HepG2 (cell line): ENCODE measurements around the gene SMC6. TPM values are rescaled to one million over a fixed set of nuclear protein-coding genes. Genes with fewer than 3 reads are reported as not detected.
A peak's percentile ranks its signal among the peaks of the same experiment; 100 is the strongest.

Source experiments
- MTA3 ChIP-seq: sonication (generic); formaldehyde crosslinking; IDR thresholded peaks from 2 replicates; pipeline ENCODE4 v1.4.0; 2020; ENCODE audit warnings: missing genetic modification reagents
- MXD3 ChIP-seq: IDR thresholded peaks from 2 replicates; pipeline ENCODE4 v1.6.1; 2016; ENCODE audit warnings: mild to moderate bottlenecking, missing biosample characterization, missing genetic modification reagents
- NCOA5 ChIP-seq: sonication (generic); formaldehyde crosslinking; IDR thresholded peaks from 2 replicates; pipeline ENCODE4 v1.4.0; 2020; ENCODE audit warnings: missing genetic modification reagents
- NFE2L1 ChIP-seq: sonication (generic); formaldehyde crosslinking; IDR thresholded peaks from 2 replicates; pipeline ENCODE4 v1.4.0; 2020; ENCODE audit warnings: missing genetic modification reagents, mild to moderate bottlenecking, borderline replicate concordance
- NFKBIZ ChIP-seq: IDR thresholded peaks from 2 replicates; pipeline ENCODE4 v1.6.1; 2018; ENCODE audit warnings: missing genetic modification reagents, missing compliant biosample characterization
- PHF20 ChIP-seq: sonication (generic); formaldehyde crosslinking; IDR thresholded peaks from 2 replicates; pipeline ENCODE4 v1.5.0; 2020; ENCODE audit warnings: mild to moderate bottlenecking, missing genetic modification reagents
- PHF8 ChIP-seq: sonication (generic); formaldehyde crosslinking; IDR thresholded peaks from 2 replicates; pipeline ENCODE4 v1.5.0; 2020; ENCODE audit warnings: missing genetic modification reagents
- RAD21 ChIP-seq: fragments of 450-650 bp; formaldehyde crosslinking; IDR thresholded peaks from 2 replicates; pipeline ENCODE4 v1.5.0; 2020; ENCODE audit warnings: mild to moderate bottlenecking
- REXO4 ChIP-seq: sonication (generic); formaldehyde crosslinking; IDR thresholded peaks from 2 replicates; pipeline ENCODE4 v1.8.0; 2022; ENCODE audit warnings: missing genetic modification reagents, mild to moderate bottlenecking, borderline replicate concordance
- RFXAP ChIP-seq: sonication (generic); formaldehyde crosslinking; IDR thresholded peaks from 2 replicates; pipeline ENCODE4 v1.4.0; 2020; ENCODE audit warnings: missing genetic modification reagents, borderline replicate concordance
- SMARCE1 ChIP-seq: fragments of 450-650 bp; IDR thresholded peaks from 2 replicates; pipeline ENCODE4 v1.6.1; 2017; ENCODE audit warnings: borderline replicate concordance
- TBX2 ChIP-seq: sonication (generic); formaldehyde crosslinking; IDR thresholded peaks from 2 replicates; pipeline ENCODE4 v1.5.0; 2020; ENCODE audit warnings: missing genetic modification reagents, mild to moderate bottlenecking, borderline replicate concordance
- TRIM24 ChIP-seq: sonication (generic); formaldehyde crosslinking; IDR thresholded peaks from 2 replicates; pipeline ENCODE4 v1.8.0; 2022; ENCODE audit warnings: mild to moderate bottlenecking, missing genetic modification reagents
- XRCC5 ChIP-seq: fragments of 200-400 bp; formaldehyde crosslinking; optimal IDR thresholded peaks from 2 replicates; pipeline ENCODE3; 2017; ENCODE audit warnings: mild to moderate bottlenecking, low read length
- ZMYM2 ChIP-seq: sonication (generic); formaldehyde crosslinking; IDR thresholded peaks from 2 replicates; pipeline ENCODE4 v1.8.0; 2022; ENCODE audit warnings: mild to moderate bottlenecking, missing genetic modification reagents
- ZNF17 ChIP-seq: sonication (generic); formaldehyde crosslinking; IDR thresholded peaks from 2 replicates; pipeline ENCODE4 v1.5.0; 2020; ENCODE audit warnings: mild to moderate bottlenecking, missing genetic modification reagents
- ZNF33A ChIP-seq: sonication (generic); formaldehyde crosslinking; IDR thresholded peaks from 2 replicates; pipeline ENCODE4 v1.5.1; 2020; ENCODE audit warnings: missing genetic modification reagents, mild to moderate bottlenecking, moderate library complexity, borderline replicate concordance
- ZNF564 ChIP-seq: sonication (generic); formaldehyde crosslinking; IDR thresholded peaks from 2 replicates; pipeline ENCODE4 v1.8.1; 2023; ENCODE audit warnings: mild to moderate bottlenecking, missing genetic modification reagents
- ZSCAN9 ChIP-seq: IDR thresholded peaks from 2 replicates; pipeline ENCODE4 v1.6.1; 2016; ENCODE audit warnings: borderline replicate concordance
- polyA plus RNA-seq, 8 experiments: library from polyadenylated mRNA; depleted of rRNA in 3 of 8; stranded (reverse) in 7 of 8; unstranded in 1 of 8; fragments of >200 nt; fragmentation: Illumina TruSeq in 4 of 8; extraction: Trizol in 4 of 8; gene quantifications; 2 replicates each; pipeline versions ENCODE4 v1.2.1 to v1.2.3, GENCODE V29; 2011 to 2016; ENCODE audit warnings: low read depth in 4 of 8, missing spikeins in 1 of 8, mixed read lengths in 1 of 8; ENCODE audit not compliant: insufficient read depth in 1 of 8
- total RNA-seq, 5 experiments: library from RNA; depleted of rRNA; stranded (reverse); fragments of >200 nt; fragmentation: Illumina TruSeq; extraction: Trizol; gene quantifications; 2 replicates each; pipeline ENCODE4 v1.2.3, GENCODE V29; 2016; ENCODE audit warnings: low read depth in 1 of 5
- TF ChIP-seq, protein P1 (sequence below): sonication (generic); formaldehyde crosslinking; IDR thresholded peaks from 2 replicates; pipeline ENCODE4 v1.5.1; 2020; ENCODE audit warnings: mild to moderate bottlenecking, missing genetic modification reagents, moderate library complexity
- TF ChIP-seq, protein P2 (sequence below): sonication (generic); formaldehyde crosslinking; IDR thresholded peaks from 2 replicates; pipeline ENCODE4 v1.5.0; 2020; ENCODE audit warnings: missing genetic modification reagents, mild to moderate bottlenecking, borderline replicate concordance
- TF ChIP-seq, protein P3 (sequence below): sonication (generic); formaldehyde crosslinking; conservative IDR thresholded peaks from 2 replicates; pipeline ENCODE4 v1.4.0; 2020; ENCODE audit warnings: missing genetic modification reagents

SMC6 gene
- total and polyA plus RNA-seq, 2 of the 13 experiments (the other 11 are each of a cell fraction or from before 2014, with no cell fraction given): 18.9 to 55.3 TPM

DNA sequence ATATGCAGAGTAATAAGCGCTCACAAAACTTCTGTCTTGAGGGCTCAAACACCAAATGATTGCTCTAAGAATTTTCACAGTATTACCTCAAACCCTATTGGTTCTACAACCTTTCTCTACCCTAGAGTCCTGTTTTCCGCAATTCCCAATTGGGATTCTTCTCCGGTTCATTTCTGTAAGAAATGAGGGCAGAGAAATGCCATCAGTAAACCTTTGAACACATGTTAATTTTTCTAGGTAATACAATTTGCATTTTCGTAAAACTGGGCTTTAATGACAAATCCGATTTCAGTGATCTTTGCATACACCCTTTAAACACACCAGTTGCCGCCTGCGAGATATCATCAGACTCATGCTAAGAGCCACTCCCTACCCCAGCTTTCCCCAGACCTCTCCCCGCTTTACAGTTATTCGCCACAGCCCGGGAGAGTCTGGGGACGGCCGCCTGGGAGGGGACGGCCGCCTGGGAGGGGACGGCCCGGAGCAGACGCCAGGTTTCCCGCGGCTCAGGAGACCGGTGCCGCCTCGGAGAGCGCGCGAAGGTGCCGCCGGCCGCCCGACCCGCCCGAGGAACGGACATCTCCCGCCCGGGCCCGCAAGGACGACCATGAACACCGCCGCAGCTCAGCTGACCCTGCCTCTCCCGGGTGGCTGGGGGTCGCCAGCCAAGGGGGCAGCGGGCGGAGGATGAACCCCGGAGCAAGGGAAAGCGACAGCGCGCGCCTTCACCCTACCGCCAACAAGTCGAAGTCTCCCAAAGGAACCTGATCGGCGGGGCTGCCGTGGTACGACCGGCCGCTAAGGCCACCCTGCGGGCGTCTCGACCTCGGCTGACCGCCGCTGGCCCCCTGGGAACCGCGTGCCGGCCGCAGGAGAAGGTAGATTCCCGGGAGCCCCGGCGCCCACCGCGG is 463 bp downstream of the SMC6 start (continued):
- TF ChIP-seq, protein P1, sequence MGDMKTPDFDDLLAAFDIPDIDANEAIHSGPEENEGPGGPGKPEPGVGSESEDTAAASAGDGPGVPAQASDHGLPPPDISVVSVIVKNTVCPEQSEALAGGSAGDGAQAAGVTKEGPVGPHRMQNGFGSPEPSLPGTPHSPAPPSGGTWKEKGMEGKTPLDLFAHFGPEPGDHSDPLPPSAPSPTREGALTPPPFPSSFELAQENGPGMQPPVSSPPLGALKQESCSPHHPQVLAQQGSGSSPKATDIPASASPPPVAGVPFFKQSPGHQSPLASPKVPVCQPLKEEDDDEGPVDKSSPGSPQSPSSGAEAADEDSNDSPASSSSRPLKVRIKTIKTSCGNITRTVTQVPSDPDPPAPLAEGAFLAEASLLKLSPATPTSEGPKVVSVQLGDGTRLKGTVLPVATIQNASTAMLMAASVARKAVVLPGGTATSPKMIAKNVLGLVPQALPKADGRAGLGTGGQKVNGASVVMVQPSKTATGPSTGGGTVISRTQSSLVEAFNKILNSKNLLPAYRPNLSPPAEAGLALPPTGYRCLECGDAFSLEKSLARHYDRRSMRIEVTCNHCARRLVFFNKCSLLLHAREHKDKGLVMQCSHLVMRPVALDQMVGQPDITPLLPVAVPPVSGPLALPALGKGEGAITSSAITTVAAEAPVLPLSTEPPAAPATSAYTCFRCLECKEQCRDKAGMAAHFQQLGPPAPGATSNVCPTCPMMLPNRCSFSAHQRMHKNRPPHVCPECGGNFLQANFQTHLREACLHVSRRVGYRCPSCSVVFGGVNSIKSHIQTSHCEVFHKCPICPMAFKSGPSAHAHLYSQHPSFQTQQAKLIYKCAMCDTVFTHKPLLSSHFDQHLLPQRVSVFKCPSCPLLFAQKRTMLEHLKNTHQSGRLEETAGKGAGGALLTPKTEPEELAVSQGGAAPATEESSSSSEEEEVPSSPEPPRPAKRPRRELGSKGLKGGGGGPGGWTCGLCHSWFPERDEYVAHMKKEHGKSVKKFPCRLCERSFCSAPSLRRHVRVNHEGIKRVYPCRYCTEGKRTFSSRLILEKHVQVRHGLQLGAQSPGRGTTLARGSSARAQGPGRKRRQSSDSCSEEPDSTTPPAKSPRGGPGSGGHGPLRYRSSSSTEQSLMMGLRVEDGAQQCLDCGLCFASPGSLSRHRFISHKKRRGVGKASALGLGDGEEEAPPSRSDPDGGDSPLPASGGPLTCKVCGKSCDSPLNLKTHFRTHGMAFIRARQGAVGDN (CRISPR knock-in tag): peak; percentile 93
- TF ChIP-seq, protein P2, sequence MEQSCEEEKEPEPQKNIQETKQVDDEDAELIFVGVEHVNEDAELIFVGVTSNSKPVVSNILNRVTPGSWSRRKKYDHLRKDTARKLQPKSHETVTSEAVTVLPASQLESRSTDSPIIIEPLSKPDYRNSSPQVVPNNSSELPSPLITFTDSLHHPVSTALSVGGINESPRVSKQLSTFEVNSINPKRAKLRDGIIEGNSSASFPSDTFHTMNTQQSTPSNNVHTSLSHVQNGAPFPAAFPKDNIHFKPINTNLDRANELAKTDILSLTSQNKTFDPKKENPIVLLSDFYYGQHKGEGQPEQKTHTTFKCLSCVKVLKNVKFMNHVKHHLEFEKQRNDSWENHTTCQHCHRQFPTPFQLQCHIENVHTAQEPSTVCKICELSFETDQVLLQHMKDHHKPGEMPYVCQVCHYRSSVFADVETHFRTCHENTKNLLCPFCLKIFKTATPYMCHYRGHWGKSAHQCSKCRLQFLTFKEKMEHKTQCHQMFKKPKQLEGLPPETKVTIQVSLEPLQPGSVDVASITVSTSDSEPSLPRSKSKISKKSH (CRISPR knock-in tag): peak; percentile 60; the same call in 1 of the 2 replicates
- peak; percentile 20; the same call in 1 of the 2 replicates for TF ChIP-seq TBX2
- TF ChIP-seq ZMYM2 (CRISPR knock-in tag): no peak
- peak; percentile 96 for TF ChIP-seq PHF8 (CRISPR knock-in tag)
- no peak for TF ChIP-seq NFKBIZ (CRISPR knock-in tag)
- no peak for TF ChIP-seq TRIM24 (CRISPR knock-in tag)
- TF ChIP-seq ZNF564: peak; percentile 35; the same call in 1 of the 2 replicates
- no peak for TF ChIP-seq PHF20
- TF ChIP-seq MXD3 (CRISPR knock-in tag): peak; percentile 85
- no peak for TF ChIP-seq NCOA5 (CRISPR knock-in tag)
- 0 out of 2 replicates have a peak, but pooled peaks have one; percentile 17 for TF ChIP-seq REXO4 (CRISPR knock-in tag)
- TF ChIP-seq XRCC5: peak; percentile 4
- peak; percentile 7 for TF ChIP-seq RFXAP (CRISPR knock-in tag)
- TF ChIP-seq, protein P3, sequence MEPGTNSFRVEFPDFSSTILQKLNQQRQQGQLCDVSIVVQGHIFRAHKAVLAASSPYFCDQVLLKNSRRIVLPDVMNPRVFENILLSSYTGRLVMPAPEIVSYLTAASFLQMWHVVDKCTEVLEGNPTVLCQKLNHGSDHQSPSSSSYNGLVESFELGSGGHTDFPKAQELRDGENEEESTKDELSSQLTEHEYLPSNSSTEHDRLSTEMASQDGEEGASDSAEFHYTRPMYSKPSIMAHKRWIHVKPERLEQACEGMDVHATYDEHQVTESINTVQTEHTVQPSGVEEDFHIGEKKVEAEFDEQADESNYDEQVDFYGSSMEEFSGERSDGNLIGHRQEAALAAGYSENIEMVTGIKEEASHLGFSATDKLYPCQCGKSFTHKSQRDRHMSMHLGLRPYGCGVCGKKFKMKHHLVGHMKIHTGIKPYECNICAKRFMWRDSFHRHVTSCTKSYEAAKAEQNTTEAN (CRISPR knock-in tag): no peak
- 0 out of 2 replicates have a peak, but pooled peaks have one; percentile 44 for TF ChIP-seq NFE2L1
- TF ChIP-seq RAD21 (CRISPR knock-in tag): peak; percentile 26; the same call in 1 of the 2 replicates
- no peak for TF ChIP-seq ZNF33A (CRISPR knock-in tag)
- TF ChIP-seq MTA3 (CRISPR knock-in tag): no peak
- TF ChIP-seq ZSCAN9: 0 out of 2 replicates have a peak, but pooled peaks have one; percentile 7
- no peak for TF ChIP-seq ZNF17
- no peak for TF ChIP-seq SMARCE1
